ENCODE data around the gene CDR2L.
"Not testable (repeated sequence)": the region's sequence is repeated elsewhere in the genome, so short reads cannot be mapped to it uniquely, and the experiment has no call there.

The CDR2L gene

GRCh38 chr17:75045946-75046406 is 58.5 kb downstream of the CDR2L start:
- DNase-seq = not testable (repeated sequence)

- peak; percentile 86 for DNase-seq
These were observed 59.2 kb downstream of the CDR2L start, which contains the start of the genes ATP5PD and KCTD2 for GRCh38 chr17:75046407-75047289. Gene ATP5PD (minus strand): TSS chr17:75046969. CDS start chr17:75042650, 4,319 bp downstream. Gene KCTD2 (plus strand): TSS chr17:75047225. CDS start chr17:75047251, 26 bp downstream.

- no peak for DNase-seq
These were observed 60.1 kb downstream of the CDR2L start for GRCh38 chr17:75047398-75048098.

- no peak for DNase-seq
These were observed 60.9 kb downstream of the CDR2L start for GRCh38 chr17:75048249-75048878.

GRCh38 chr17:75049057-75049456 is 61.6 kb downstream of the CDR2L start:
- DNase-seq = no peak

DNA sequence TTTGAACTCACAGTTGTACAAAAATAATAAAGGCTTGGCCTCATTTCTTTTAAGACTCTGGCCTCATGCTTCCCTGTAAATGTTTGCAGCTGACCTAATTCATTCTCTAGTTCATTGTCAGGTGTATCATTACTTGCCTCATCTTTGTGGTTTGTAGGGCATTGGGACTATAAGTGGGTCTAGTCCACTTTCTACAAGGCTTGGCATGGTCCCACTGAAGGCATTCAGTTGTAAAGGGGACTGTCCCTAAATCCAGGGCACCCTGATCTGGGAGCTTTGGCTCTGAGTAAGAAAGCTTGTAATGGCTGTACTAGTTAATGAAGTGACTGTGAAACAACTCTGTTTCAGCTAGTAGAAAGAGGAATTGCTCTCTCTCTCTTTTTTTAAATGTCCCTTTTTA is 62.3 kb downstream of the CDR2L start:
- DNase-seq = no peak

- DNase-seq = no peak
These were observed 64.5 kb downstream of the CDR2L start for GRCh38 chr17:75051941-75052340.

All from DMS79 treated with DMSO at 0.1 percent for 48 hours (cell line).